Astrocyte (in vitro differentiated cells and primary cell): ENCODE measurements around the gene NDRG4.

Experiments used
- EZH2 ChIP-seq: IDR thresholded peaks from 2 replicates; pipeline ENCODE4 v1.6.1; 2012; ENCODE audit warnings: mild to moderate bottlenecking, low read length, inconsistent platforms; ENCODE audit not compliant: insufficient read depth
- TF ChIP-seq, protein P1 (sequence below): IDR thresholded peaks from 2 replicates; pipeline ENCODE4 v1.5.1; 2011; ENCODE audit warnings: low read depth, mild to moderate bottlenecking, inconsistent platforms, low read length, moderate library complexity; ENCODE audit not compliant: insufficient read depth

DNA sequence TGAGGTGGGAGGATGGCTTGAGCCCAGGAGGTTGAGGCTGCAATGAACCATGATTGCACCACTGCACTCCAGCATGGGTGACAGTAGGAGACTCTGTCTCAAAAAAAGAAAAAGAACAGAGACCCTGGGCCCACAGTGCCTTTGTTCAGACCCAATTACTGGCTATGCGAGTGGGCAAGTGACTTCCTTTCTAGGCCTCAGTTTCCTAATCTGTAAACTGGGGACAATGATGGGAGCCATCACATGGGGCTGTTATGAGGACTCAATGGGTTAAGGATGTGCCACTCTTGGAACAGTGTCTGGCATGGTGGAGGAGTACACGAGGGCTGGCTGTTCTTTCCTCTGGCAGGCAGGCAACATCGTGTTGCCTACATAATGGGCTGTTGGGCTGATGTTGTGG is 47.3 kb upstream of the NDRG4 start:
- TF ChIP-seq, protein P1, sequence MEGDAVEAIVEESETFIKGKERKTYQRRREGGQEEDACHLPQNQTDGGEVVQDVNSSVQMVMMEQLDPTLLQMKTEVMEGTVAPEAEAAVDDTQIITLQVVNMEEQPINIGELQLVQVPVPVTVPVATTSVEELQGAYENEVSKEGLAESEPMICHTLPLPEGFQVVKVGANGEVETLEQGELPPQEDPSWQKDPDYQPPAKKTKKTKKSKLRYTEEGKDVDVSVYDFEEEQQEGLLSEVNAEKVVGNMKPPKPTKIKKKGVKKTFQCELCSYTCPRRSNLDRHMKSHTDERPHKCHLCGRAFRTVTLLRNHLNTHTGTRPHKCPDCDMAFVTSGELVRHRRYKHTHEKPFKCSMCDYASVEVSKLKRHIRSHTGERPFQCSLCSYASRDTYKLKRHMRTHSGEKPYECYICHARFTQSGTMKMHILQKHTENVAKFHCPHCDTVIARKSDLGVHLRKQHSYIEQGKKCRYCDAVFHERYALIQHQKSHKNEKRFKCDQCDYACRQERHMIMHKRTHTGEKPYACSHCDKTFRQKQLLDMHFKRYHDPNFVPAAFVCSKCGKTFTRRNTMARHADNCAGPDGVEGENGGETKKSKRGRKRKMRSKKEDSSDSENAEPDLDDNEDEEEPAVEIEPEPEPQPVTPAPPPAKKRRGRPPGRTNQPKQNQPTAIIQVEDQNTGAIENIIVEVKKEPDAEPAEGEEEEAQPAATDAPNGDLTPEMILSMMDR, result no peak
- TF ChIP-seq EZH2, result no peak
